ENCODE data around the gene SCFD2. TPM values are rescaled to one million over a fixed set of nuclear protein-coding genes. Genes with fewer than 3 reads are reported as not detected.

Gene SCFD2
- total RNA-seq, 1 experiment from 2014 or later, result 12.4 TPM

- TF ChIP-seq, protein P1, sequence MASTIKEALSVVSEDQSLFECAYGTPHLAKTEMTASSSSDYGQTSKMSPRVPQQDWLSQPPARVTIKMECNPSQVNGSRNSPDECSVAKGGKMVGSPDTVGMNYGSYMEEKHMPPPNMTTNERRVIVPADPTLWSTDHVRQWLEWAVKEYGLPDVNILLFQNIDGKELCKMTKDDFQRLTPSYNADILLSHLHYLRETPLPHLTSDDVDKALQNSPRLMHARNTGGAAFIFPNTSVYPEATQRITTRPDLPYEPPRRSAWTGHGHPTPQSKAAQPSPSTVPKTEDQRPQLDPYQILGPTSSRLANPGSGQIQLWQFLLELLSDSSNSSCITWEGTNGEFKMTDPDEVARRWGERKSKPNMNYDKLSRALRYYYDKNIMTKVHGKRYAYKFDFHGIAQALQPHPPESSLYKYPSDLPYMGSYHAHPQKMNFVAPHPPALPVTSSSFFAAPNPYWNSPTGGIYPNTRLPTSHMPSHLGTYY (CRISPR knock-in tag; IDR thresholded peaks at IDR 0.05), result no peak
Measured at GRCh38 chr4:52933738-52934137, 432.1 kb downstream of the SCFD2 start (continued).

DNA sequence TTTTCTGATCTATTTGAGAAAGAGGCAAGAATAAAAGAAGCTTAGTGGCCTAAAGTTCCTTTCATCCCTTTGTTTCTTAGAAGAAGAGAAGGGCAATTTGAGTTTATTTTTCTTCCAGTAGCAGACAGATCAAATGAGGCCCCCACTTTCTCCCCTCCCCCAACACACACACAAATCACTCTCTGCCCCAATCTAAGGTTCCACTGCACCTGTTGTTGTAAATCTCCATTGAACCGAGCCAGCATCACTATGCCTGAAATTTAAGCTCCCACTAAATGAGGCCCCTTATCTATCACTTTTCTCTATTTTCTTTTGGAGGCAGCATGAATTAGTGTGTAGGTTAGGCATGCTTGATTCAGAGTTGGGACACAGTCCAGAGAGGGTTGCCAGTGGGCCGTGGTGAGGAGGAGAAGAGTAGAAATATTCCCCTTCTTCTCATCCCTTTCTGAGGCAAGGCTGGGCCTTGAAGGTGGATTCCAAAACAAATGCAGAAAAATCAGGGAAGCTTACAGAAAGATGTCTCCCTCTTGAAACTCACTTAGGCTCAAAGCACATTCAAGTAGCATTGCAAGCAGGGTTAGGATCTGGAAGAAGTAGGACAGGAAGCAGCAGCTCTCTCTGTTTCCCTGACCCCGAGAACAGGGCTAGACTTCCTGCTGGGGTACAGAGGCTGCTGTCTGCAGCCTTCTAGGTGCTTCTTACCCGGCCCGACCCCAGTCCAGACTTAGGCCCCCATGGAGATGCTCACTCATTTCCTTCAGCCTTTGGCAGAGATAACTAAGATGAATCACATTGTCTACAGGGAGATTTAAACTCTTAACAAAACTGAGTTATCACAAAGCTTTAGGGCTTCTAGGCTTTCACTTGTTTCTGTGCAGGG is 433.0 kb downstream of the SCFD2 start:
- peaks cover 16% of the 10 kb centered on the region for H3K9me3 Mint-ChIP-seq
- H3K36me3 Mint-ChIP-seq, result no peaks in the 10 kb centered on the region; the same call in 1 of the 2 replicates
- CTCF ChIA-PET, result interaction anchor here (0.9 to 2.2 kb wide), 3 partner anchors 20 to 50 kb away, joined by 3 to 9 read pairs (median 5); no protein-coding TSS in a partner anchor
- POLR2A ChIA-PET, result no interaction called here
- peaks cover 21% of the 10 kb centered on the region for H3K4me1 Mint-ChIP-seq
- H3K27me3 Mint-ChIP-seq (ENCODE audit: low read depth), result no peaks in the 10 kb centered on the region
- no peak; the same call in 1 of the 2 replicates for ATAC-seq
- DNase-seq (ENCODE audit: low spot score), result no peak
- H3K4me3 Mint-ChIP-seq, result no peak overlapping the region
- no peak overlapping the region for H3K27ac Mint-ChIP-seq
- TF ChIP-seq, protein P2, sequence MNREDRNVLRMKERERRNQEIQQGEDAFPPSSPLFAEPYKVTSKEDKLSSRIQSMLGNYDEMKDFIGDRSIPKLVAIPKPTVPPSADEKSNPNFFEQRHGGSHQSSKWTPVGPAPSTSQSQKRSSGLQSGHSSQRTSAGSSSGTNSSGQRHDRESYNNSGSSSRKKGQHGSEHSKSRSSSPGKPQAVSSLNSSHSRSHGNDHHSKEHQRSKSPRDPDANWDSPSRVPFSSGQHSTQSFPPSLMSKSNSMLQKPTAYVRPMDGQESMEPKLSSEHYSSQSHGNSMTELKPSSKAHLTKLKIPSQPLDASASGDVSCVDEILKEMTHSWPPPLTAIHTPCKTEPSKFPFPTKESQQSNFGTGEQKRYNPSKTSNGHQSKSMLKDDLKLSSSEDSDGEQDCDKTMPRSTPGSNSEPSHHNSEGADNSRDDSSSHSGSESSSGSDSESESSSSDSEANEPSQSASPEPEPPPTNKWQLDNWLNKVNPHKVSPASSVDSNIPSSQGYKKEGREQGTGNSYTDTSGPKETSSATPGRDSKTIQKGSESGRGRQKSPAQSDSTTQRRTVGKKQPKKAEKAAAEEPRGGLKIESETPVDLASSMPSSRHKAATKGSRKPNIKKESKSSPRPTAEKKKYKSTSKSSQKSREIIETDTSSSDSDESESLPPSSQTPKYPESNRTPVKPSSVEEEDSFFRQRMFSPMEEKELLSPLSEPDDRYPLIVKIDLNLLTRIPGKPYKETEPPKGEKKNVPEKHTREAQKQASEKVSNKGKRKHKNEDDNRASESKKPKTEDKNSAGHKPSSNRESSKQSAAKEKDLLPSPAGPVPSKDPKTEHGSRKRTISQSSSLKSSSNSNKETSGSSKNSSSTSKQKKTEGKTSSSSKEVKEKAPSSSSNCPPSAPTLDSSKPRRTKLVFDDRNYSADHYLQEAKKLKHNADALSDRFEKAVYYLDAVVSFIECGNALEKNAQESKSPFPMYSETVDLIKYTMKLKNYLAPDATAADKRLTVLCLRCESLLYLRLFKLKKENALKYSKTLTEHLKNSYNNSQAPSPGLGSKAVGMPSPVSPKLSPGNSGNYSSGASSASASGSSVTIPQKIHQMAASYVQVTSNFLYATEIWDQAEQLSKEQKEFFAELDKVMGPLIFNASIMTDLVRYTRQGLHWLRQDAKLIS (CRISPR knock-in tag; IDR thresholded peaks at IDR 0.05; ENCODE audit: borderline replicate concordance), result no peak
- no peak for TF ChIP-seq MXD4 (CRISPR knock-in tag; IDR thresholded peaks at IDR 0.05; ENCODE audit: borderline replicate concordance)
- TF ChIP-seq NFYB (CRISPR knock-in tag; conservative IDR thresholded peaks at IDR 0.05; ENCODE audit: low read depth), result no peak
- TF ChIP-seq PRDM15 (CRISPR knock-in tag; IDR thresholded peaks at IDR 0.05), result no peak
- TF ChIP-seq JAZF1 (CRISPR knock-in tag; IDR thresholded peaks at IDR 0.05), result no peak
- TF ChIP-seq, protein P3, sequence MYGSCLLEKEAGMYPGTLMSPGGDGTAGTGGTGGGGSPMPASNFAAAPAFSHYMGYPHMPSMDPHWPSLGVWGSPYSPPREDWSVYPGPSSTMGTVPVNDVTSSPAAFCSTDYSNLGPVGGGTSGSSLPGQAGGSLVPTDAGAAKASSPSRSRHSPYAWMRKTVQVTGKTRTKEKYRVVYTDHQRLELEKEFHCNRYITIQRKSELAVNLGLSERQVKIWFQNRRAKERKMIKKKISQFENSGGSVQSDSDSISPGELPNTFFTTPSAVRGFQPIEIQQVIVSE (CRISPR knock-in tag; IDR thresholded peaks at IDR 0.05; ENCODE audit: borderline replicate concordance), result no peak
- TF ChIP-seq NR3C1 (CRISPR knock-in tag; conservative IDR thresholded peaks at IDR 0.05; ENCODE audit: low read depth), result no peak
- no peak for TF ChIP-seq ZNF416 (CRISPR knock-in tag; IDR thresholded peaks at IDR 0.05)
- no peak for TF ChIP-seq ESRRA (CRISPR knock-in tag; IDR thresholded peaks at IDR 0.05; ENCODE audit: borderline replicate concordance)
- TF ChIP-seq RELA (CRISPR knock-in tag; IDR thresholded peaks at IDR 0.05; ENCODE audit: borderline replicate concordance), result no peak
- no peak for TF ChIP-seq HMGA2 (CRISPR knock-in tag; IDR thresholded peaks at IDR 0.05)
- TF ChIP-seq, protein P4, sequence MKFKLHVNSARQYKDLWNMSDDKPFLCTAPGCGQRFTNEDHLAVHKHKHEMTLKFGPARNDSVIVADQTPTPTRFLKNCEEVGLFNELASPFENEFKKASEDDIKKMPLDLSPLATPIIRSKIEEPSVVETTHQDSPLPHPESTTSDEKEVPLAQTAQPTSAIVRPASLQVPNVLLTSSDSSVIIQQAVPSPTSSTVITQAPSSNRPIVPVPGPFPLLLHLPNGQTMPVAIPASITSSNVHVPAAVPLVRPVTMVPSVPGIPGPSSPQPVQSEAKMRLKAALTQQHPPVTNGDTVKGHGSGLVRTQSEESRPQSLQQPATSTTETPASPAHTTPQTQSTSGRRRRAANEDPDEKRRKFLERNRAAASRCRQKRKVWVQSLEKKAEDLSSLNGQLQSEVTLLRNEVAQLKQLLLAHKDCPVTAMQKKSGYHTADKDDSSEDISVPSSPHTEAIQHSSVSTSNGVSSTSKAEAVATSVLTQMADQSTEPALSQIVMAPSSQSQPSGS (CRISPR knock-in tag; IDR thresholded peaks at IDR 0.05; ENCODE audit: borderline replicate concordance, low read depth), result no peak
- no peak for TF ChIP-seq TEAD4 (CRISPR knock-in tag; IDR thresholded peaks at IDR 0.05)
- no peak for TF ChIP-seq E2F4 (CRISPR knock-in tag; IDR thresholded peaks at IDR 0.05; ENCODE audit: borderline replicate concordance, low read depth)
- TF ChIP-seq ETV6 (CRISPR knock-in tag; IDR thresholded peaks at IDR 0.05), result no peak
- TF ChIP-seq SMAD4 (CRISPR knock-in tag; IDR thresholded peaks at IDR 0.05), result no peak
- TF ChIP-seq IRF2 (CRISPR knock-in tag; IDR thresholded peaks at IDR 0.05; ENCODE audit: borderline replicate concordance, low read depth), result no peak
- TF ChIP-seq, protein P5, sequence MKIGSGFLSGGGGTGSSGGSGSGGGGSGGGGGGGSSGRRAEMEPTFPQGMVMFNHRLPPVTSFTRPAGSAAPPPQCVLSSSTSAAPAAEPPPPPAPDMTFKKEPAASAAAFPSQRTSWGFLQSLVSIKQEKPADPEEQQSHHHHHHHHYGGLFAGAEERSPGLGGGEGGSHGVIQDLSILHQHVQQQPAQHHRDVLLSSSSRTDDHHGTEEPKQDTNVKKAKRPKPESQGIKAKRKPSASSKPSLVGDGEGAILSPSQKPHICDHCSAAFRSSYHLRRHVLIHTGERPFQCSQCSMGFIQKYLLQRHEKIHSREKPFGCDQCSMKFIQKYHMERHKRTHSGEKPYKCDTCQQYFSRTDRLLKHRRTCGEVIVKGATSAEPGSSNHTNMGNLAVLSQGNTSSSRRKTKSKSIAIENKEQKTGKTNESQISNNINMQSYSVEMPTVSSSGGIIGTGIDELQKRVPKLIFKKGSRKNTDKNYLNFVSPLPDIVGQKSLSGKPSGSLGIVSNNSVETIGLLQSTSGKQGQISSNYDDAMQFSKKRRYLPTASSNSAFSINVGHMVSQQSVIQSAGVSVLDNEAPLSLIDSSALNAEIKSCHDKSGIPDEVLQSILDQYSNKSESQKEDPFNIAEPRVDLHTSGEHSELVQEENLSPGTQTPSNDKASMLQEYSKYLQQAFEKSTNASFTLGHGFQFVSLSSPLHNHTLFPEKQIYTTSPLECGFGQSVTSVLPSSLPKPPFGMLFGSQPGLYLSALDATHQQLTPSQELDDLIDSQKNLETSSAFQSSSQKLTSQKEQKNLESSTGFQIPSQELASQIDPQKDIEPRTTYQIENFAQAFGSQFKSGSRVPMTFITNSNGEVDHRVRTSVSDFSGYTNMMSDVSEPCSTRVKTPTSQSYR (CRISPR knock-in tag; IDR thresholded peaks at IDR 0.05), result no peak

Measured in WTC11 (cell line).